Measurements from ENCODE around the gene NNT.
"Not testable (repeated sequence)": the region's sequence is repeated elsewhere in the genome, so short reads cannot be mapped to it uniquely, and the experiment has no call there.

The NNT gene

DNA sequence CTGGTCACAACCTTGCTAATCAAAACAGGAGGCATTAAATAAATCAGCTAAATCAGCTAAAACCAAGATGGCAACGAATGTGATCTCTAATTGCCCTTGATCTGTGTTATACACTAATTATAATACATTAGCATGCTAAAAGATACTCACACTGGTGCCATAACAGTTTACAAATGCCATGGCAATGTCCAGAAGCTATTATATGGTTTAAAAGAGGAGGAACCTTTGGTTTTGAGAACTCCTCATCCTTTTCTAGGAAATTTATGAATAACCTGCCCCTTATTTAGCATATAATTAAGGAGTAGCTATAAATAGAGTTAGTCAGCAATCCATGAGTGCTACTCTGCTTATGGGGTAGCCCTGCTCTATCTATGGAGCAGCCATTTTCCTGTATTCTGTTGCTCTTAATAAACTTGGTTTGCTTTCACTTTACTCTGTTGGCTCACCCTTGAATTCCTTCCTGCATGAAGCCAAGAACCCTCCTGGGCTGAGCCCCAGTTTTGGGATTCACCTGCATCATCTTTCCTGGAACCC, 18.7 kb upstream of the NNT start:
- no peak for DNase-seq

DNA sequence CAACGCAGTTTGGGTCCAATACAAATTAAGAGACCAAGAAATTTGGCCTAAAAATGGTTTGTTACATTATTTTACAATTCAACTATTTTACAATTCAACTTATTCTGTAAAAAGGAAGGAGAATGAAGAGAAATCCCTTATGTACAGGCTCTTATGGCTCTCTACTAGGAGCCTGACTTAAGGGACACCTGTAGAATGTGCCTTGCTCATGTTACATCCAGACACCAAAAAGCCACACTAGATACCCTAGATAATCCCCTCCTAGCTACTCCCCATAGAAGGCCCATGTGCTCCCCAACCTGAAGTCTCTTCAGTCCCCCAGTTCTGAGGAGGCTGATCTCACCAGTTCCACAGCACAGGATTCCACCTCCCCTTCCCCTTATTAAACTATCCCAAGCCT, 14.1 kb upstream of the NNT start:
- no peak for DNase-seq

DNA sequence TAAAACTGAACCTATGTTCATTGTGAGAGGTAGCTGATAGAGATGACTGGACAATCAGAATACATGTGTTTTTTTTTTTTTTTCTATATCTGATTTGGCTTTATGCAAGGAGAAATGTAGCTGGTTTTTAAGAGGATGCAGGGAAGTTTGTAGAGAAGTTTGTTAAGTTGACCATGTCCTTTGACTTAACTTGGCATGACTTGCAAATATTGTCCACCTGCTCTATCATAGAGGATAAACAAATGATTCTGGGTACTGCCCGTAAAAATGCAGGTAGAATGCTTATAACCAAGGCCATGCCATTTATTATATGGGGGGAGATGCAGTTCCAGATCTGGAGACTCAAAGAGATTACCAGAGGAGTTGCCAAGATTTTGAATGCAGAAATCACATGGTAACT, 13.7 kb upstream of the NNT start:
- no peak for DNase-seq

DNA sequence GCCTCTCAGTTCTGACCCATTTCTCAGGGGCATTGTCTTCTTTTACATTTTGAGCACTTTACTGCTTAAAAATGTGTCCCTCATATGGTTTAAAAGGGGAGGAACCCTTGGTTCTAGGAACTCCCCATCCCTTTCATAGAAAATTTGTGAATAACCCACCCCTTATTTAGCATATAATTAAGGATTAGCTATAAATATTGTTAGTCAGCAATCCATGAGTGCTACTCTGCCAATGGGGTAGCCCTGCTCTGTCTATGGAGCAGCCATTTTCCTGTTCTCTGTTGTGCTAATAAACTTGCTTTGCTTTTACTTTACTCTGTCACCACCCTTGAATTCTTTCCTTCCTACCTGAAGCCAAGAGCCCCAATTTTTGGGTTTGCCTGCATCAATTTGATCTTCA, 12.3 kb upstream of the NNT start:
- no peak for DNase-seq

DNA sequence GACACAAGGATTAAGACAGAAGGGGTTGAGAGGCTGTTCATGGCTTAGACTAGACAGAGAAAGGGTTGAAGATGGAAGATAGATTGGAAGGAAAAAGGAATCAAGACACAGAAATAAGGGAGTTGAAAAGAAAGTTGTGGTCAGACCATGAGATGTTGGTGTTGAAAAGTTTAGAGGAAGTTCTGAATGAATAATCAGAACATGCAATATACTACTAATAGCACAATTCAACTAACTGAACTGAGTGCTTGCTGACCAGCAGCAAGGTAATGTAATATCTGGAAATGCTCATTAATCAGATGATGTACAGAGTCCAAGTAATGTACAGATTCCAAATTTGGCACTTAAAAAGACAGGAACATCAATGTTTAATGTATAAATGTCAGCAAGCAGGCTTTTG, 10.6 kb upstream of the NNT start:
- no peak for DNase-seq

DNA sequence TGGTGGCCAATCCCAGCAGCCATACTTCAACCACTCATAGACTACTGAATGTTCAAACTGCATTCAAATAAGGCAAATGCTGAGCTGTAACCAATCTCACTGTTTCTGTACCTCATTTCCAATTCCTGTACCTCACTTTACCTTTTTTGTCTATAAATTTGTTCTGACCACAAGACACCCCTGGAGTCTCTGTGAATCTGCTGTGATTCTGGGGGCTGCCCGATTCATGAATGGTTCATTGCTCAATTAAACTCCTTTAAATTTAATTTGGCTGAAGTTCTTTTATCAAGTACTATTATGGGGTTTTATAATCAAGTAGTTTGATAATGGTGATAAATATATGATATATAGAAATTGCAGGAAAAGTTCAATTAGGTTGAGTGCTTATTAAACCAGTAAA, 4.1 kb upstream of the NNT start:
- not testable (repeated sequence) for DNase-seq

DNA sequence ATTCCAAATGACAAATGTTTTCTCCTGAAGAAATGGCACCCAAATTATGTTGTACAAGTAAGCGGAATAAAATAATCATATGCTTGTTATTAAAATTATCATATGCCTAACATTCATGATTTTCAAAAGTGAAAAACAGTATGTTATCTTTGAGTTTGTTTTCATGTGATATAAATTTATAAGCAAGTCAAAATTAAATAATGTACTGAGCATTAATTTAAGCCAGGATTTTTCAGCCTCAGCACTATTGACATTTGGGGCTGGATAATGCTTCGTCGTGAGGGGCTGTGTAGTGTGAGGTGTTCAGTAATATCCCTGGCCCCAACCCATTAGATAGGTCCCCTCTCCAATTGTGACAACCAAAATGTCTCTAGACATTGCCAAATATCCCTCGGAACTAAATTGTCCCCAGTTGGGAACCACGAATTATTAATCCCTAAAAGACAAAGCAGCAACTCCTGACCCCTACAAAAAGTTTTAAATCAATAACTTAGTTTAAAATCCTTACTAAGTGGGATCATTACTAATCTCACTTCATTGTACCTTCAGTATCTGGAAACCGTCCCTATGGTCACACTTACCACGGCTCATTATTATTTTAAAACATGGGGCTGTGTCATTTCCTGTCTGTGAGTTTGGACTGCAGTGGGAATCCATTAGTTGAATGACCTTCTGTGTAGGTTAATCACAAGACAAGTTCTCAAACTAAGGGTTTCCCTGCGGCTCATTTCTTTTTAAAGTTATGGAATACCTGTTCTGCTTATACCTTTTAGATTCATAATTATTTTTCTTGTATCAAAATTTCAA, 1.3 kb upstream of the NNT start:
- no peak for DNase-seq

DNA sequence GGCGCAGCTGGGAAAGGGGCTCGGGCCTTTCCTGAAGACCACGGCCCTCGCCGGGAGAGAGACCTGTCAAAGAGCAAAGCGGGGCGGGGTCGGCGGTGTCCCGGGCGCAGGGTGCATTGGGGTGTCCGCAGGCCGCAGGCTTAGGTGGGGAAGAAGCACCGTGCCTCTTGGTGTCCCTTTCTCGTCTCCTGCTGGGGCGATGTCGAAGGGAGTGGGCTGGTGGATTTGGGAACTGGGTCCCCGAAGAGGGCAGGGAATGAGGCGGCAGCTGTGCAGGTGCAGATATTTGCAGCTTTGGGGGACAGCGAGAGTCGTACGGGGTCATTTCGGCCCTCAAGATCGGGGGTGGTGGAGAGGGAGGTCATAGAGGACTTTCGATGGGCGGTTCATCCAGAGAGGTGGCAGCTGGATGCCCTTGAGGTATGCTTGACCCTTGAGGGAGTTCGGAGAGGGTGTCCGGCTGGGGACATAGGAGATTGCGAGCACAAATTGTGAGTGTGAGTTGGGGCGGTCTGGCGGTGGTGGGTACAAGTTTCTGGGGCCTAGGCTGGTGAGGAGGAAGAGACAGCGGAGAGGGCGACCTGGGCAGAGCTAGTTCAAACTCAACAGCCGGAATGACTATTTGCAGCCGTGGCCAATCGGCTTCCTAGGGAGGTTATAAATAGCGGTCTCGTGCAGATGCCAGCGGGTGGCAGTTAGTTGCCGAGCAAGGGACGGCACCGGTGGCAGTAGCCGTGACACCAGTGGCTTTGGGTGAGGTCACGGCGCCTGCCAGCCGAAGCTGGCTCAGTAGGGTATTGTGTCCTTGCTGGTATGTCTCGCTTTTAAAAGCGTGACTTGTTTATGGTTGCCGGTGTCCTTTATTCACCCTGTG, 601 bp downstream of the NNT start:
- peak; percentile 72 for DNase-seq

DNA sequence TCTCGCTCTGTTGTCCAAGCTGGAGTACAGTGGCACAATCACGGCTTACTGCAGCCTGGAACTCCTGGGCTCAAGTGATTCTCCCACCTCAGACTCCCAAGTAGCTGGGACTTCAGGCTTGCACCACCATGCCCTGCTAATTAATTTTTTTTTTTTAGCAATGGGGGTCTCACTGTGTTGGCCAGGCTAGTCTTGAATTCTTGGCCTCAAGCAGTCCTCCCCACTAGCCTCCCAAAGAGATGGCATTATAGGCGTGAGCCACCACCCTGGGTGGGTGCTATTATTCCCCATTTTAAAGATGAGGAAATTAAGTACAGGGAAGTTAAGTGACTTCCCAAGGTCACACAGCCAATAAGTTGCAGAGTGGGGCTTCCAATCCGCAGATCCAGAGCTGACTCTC, 1.7 kb downstream of the NNT start:
- DNase-seq, result no peak

DNA sequence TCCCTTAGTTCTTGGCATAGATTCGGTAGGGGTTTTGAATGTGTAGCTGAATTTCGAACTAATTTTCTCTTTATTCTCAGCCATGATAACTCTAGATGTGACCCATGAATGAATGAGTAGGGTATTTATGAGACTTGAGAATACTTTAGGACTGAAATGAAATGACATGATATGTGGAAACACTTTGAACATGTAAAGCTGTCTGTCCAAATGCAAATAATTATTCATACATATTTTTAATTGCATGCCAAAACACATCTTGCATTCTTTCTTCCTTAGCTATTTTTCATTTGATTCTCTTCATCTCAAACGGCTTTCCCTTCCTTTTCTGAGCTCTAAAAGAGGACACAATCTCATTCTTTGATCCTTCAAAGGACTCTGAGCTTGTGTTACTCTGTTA, 3.4 kb downstream of the NNT start:
- no peak for DNase-seq

DNA sequence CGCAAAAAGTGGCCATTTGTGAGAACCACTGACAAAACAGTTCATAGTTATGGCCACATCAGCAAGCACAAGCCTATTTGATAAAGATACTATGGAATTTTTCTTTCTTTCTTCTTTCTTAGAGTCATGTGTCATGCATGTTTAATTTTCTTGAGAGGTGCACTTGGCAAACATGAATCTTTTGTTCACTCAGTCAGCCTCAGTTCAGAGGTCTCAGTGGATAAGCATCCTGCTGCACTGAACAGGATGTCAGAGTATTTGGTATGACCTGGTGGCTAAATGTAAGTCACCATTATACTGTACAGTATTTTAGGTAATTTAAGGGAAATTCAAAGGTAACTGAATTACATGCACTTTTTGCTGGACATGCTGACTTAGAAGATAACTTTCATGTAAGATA, 5.4 kb downstream of the NNT start:
- no peak for DNase-seq

DNA sequence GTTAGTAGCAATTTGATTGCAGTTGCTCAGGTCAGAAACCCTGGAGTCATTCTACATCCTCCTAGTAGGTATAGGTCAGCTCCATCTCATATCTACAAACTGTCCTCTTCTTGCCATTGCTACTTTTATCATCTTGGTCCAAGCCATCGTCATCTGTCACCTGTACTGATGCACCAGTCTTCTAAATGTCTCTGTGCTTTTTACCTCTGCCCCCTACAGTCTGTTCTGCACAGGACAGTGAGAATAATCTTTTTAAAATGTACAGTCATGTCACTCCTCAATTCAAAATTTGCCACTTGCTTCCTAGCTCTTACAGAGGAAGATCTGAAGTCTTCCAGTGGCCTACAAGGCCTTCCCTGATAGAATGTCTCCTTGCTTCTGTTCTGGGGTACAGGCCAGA, 6.8 kb downstream of the NNT start:
- DNase-seq, result no peak

DNA sequence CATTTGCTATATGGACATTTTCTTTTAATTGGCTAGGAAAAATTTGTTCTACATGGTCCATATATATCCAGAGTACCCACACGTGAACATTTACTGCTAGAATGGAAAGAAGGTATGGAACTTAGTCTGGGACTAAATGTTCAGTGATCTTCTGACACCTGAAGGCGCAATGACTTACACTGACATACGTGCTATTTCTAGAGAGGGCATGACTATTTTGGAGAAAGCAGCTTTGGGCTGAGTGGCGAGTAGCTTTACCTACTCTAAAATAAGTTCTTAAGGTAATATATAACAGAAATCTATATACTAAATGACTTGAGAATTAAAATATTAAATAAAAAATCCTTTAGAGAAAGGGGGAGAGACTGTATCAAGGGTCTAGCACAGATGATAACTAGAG, 10.4 kb downstream of the NNT start:
- DNase-seq, result no peak

DNA sequence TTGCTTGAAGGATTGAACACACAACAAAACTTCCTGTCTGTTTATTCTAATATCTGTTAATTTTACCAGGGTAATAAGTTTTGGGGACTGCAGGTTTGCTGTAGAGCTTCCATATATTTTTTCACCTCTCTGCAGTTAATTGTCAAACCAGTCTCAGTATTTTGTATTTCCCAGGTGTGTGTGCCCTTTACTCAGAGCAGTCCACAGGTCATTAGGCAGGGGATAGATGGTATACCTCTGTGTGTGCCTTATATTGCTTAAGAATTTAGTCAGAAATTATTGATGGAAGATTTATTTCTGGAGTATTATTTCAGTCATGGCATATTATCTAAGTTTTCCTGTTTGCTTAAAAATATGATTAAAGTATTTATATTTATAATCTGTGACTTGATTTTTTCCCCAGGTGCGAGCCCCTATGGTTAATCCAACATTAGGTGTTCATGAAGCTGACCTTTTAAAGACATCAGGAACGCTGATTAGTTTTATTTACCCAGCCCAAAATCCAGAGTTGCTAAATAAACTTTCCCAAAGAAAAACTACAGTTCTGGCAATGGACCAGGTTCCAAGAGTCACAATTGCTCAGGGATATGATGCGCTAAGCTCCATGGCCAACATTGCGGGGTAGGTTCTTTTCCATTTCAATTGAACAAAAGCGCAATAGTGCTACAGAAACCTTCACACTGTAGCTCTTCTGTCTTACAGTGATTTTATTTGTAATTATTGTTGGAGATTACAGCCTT, 12.6 kb downstream of the NNT start:
- DNase-seq, result no peak

DNA sequence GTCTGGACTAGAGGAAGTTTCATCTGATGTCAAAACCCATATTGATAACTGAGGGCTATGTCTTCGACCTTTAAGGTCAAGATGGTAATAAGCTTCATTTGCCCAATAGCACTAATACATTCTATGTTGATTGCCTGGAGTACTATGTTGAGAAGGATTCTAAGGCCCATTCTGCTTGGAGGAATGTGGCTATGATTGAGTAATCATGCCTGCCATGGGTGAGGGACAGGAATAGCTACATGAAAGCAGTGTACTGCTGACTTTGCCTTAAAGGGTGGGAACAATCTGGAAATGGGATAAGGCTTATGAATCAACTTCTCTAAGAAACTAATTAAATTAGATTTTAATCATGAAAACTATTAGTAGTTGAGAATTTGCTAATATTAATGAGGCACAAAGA, 13.6 kb downstream of the NNT start:
- DNase-seq, result no peak

DNA sequence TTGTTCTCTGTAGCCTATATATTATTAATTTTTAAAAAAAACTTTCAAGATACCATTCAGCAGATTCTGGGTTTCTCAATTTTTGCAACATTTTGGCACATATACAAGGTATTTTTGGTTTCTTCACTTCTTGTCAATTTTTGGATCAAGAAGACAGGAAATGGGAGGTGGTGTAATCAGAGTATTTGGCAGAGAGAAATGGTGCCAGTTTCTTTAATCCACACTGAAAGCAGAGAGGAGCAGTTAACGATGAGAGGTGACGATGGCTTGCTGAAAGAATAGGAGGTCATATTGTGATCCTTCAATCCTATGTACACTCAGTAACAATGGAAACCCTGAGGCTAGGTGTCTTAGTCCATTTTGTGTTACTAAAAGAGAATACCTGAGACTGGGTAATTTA, 16.4 kb downstream of the NNT start:
- no peak for DNase-seq

DNA sequence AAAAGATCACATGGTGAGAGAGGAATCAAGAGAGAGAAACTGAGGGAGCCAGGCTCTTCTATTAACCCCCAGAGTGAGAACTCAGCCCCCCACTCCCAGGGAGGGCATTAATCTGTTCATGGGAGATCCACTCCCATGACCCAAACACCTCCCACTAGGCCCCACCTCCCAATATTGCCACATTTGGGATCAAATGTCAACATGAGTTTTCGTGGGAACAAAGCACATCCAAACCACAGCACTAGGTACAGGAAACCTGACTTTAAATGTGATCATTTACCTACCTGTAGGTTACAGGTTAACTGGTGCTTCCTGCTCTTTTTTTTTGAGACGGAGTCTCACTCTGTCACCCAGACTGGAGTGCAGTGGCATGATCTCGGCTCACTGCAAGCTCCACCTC, 16.9 kb downstream of the NNT start:
- no peak for DNase-seq

DNA sequence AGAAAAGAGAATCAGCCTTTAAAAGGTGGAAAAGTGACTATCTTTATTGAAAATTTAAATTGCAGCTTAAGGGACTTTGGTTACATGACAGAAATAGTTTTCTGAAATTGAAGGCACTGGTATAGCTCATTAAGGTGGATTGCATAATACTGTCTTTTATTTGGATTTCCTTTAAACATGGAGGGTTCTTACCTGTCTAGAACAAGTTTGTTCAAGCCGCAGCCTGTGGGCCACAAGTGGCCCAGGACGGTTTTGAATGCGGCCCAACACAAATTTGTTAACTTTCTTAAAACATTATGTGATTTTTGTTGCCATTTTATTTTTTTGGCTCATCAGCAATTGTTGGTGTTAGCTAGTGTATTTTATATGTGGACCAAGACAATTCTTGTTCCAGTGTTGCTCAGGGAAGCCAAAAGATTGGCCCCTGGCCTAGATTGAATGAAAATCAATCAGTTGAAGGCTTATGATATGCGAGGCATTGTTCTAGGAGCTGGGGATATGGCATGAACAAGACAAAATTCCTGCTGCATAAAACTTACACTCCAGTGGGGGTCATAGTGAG, 18.0 kb downstream of the NNT start:
- DNase-seq, result no peak

DNA sequence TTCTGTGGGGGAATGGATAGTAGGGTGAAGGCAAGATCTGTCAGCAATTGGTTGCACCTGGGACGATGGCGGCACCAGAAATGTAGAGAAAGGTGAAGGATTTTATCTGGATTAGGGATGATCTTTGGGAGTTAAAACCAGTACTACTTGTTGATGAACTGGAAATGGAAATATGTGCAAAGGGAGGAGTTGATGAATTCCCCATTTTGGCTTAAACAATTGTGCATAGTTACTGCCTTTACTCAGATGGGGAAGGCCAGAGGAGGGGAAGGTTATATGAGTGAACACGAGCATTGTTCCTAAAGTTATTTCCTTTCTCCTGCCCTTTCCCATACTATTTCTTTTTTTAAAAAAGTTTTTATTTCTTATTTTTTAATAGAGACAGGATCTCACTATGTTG, 19.1 kb downstream of the NNT start:
- no peak for DNase-seq

DNA sequence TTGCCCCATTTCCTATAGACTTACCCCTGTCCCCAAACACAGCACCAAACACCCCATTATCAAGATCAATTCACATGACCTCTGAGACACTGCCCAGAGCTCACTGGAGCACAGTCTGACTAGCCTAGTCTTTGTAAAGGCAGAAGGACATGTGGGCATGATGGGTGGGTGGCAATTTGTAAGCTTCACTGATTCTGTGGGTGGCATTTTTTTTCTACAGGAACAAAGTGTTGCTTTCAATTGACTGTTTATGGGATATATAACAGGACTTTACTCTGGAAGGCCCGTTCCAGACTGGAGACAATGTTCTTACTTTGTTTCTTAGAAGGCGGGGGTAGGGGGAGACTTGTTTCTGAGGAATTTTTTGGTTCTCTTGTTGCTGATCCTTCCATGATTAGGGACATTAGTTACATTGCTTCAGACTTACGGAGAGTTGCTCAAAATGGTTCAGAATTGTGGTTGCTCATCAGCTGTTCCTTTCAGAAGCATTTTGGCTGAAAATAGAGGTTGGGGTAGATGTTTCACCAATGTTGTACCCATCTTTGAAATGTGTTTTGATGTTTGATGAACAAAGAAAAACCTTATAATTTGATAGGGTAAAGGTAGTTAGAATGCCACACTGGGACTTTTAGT, 20.2 kb downstream of the NNT start:
- no peak for DNase-seq

DNA sequence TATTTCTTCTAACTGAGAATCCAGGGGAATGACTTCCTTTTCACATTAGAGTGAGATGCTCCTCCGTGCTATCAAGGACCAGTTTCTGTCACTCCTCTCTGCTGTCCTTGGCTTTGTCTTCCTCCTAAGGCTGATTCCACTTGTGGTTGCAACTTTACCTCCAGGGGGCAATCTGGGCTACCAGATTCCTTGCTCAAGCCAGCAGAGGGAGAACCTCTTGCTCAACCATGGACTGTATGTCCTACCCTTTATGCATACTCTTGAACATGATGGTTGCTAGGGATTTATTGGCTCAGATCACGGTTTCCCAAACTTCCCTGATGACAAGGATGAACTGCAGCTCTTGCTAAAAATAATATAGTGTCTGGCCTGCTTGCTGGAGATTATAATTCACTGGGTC, 24.0 kb downstream of the NNT start:
- DNase-seq, result peak; percentile 11

DNA sequence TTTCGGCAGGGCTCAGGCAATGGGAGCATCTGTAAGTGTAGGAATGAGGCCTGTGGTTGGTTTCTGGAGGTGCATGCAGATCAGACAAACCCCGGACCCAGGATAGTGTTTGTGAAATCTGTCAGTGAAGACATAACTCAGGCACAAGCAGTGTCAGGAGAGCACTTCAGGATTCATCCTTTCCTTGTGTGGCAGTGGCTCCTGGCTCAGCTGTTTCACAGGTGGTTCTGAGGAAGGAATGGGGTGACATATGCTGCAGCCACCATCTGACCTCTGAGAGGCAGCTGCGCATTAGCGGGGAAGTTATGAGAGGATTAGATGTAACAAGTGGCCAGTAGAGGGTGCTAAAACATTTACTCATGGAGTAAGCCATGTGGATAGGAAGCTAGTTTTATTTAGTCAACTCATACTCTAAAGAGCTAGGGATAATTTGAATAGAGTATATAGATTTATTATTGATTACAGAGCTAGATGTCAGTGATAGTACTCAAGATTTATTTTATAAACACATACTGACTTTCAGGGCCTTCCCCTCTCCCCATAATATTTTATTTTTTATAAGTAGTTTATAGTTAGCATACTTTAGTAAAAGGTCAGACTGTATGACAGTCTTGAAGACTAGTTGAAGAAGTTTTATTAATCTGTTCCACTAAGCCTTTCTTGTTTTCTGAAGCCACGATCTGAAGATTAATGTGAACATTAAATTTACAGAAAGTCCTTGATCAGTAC, 28.4 kb downstream of the NNT start:
- peak; percentile 34 for DNase-seq

Measured in CD4-positive, alpha-beta T cell treated with Interleukin-17A for 4 hours (primary cell).